Measurements from ENCODE around the gene HAVCR2.

- TF ChIP-seq PRDM10 (IDR thresholded peaks at IDR 0.05; ENCODE audit: partially characterized antibody) (no peak), EP300 (IDR thresholded peaks at IDR 0.05; ENCODE audit: low read length) (no peak), CTCF (IDR thresholded peaks at IDR 0.05 in 2 of 3, conservative IDR thresholded peaks at IDR 0.05 in 1 of 3; ENCODE audit: insufficient read depth in 2 of 3, low read depth in 1 of 3, low read length in 3 of 3) (no peak)
Observed at GRCh38 chr5:157047898-157048297, 60.9 kb downstream of the HAVCR2 start.

Measured in K562 (cell line).